Left renal cortex interstitium (tissue), 4 donors: Measurements from ENCODE around the gene LAMC3. TPM values are rescaled to one million over a fixed set of nuclear protein-coding genes. Genes with fewer than 3 reads are reported as not detected.
"Not testable (repeated sequence)": the region's sequence is repeated elsewhere in the genome, so short reads cannot be mapped to it uniquely, and the experiment has no call there.

Source experiments
- DNase-seq, 4 donors: peaks; one replicate each; pipeline ENCODE4 v3.0.0-alpha.2; 2013; ENCODE audit warnings: low read depth in 4 of 4, low spot score in 2 of 4, missing footprints in 1 of 4
- polyA plus RNA-seq, 4 donors: library from polyadenylated mRNA; unstranded; fragments of 120-200 nt; gene quantifications; one replicate each; pipeline ENCODE4 v1.2.1, GENCODE V29; 2013; ENCODE audit not compliant: insufficient read length in 4 of 4

LAMC3 gene
- polyA plus RNA-seq, 4 donors, result 23.6 to 38.8 (median 28.7) TPM

- DNase-seq, result no peak
These were observed 83.8 kb downstream of the LAMC3 start for GRCh38 chr9:131092548-131093440.

GRCh38 chr9:131094015-131094414, 85.0 kb downstream of the LAMC3 start:
- no peak for DNase-seq

- DNase-seq, result no peak
These were observed 85.6 kb downstream of the LAMC3 start for GRCh38 chr9:131094622-131095021.

- DNase-seq, result no peak
These were observed 86.8 kb downstream of the LAMC3 start for GRCh38 chr9:131095666-131096268.

GRCh38 chr9:131096269-131097125, 87.5 kb downstream of the LAMC3 start, which contains the start of gene AIF1L:
Gene AIF1L, plus strand, starts transcription at chr9:131096531. Its CDS starts 99 bp downstream, at chr9:131096630.
- peak in 2 of 4 donors; percentile 36 to 61 for DNase-seq

GRCh38 chr9:131097126-131097947, 88.4 kb downstream of the LAMC3 start:
- no peak for DNase-seq

GRCh38 chr9:131097948-131098278, 88.9 kb downstream of the LAMC3 start:
- no peak for DNase-seq

GRCh38 chr9:131098391-131099101, 89.6 kb downstream of the LAMC3 start:
- DNase-seq, result no peak

- no peak for DNase-seq
These were observed 90.2 kb downstream of the LAMC3 start for GRCh38 chr9:131099102-131099606.

- DNase-seq, result not testable (repeated sequence)
These were observed 90.9 kb downstream of the LAMC3 start for GRCh38 chr9:131099845-131100244.

GRCh38 chr9:131100445-131100844, 91.5 kb downstream of the LAMC3 start:
- peak in 2 of 4 donors; percentile 64 to 74 for DNase-seq

GRCh38 chr9:131101207-131101964, 92.4 kb downstream of the LAMC3 start:
- DNase-seq, result no peak

- no peak for DNase-seq
These were observed 94.0 kb downstream of the LAMC3 start for GRCh38 chr9:131103024-131103423.

- no peak for DNase-seq
These were observed 94.6 kb downstream of the LAMC3 start for GRCh38 chr9:131103535-131103934.

GRCh38 chr9:131104016-131104740, 95.2 kb downstream of the LAMC3 start:
- no peak for DNase-seq

GRCh38 chr9:131105952-131106351, 97.0 kb downstream of the LAMC3 start:
- DNase-seq, result no peak

GRCh38 chr9:131107760-131108159, 98.8 kb downstream of the LAMC3 start:
- DNase-seq, result no peak
